Measurements from ENCODE around the gene NBPF3. TPM values are rescaled to one million over a fixed set of nuclear protein-coding genes. Genes with fewer than 3 reads are reported as not detected.
"Not testable (repeated sequence)": the region's sequence is repeated elsewhere in the genome, so short reads cannot be mapped to it uniquely, and the experiment has no call there.

The NBPF3 gene
- total RNA-seq, 1 donor from 2014 or later, result 13.7 TPM

DNA sequence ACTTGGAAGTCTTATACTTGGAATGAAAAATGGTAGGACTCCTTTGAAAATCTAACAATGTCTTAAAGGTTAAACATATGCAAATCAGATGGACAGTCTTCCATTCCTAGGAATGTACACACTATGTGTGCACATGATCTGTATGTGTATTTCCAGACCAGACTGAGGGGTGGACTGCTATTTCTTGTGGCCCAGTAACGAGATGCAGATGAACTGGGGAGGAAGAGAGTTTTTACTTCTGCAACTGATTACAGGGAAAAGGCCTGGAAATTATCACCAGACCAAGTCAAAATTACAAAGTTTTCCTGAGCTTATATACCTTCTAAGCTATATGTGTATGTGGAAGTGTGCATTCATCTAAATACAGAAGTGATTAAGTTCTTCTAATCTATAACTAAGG lies 17.7 kb downstream of the NBPF3 start:
- Mint-ChIP-seq H3K36me3 (no peaks in the 10 kb centered on the region), H3K27ac (no peak overlapping the region), H3K4me3 (no peak overlapping the region), H3K9me3 (no peaks in the 10 kb centered on the region), H3K4me1 (ENCODE audit: unreplicated experiment) (peaks cover 6% of the 10 kb centered on the region), H3K27me3 (no peaks in the 10 kb centered on the region)
- TF ChIP-seq, protein P1, sequence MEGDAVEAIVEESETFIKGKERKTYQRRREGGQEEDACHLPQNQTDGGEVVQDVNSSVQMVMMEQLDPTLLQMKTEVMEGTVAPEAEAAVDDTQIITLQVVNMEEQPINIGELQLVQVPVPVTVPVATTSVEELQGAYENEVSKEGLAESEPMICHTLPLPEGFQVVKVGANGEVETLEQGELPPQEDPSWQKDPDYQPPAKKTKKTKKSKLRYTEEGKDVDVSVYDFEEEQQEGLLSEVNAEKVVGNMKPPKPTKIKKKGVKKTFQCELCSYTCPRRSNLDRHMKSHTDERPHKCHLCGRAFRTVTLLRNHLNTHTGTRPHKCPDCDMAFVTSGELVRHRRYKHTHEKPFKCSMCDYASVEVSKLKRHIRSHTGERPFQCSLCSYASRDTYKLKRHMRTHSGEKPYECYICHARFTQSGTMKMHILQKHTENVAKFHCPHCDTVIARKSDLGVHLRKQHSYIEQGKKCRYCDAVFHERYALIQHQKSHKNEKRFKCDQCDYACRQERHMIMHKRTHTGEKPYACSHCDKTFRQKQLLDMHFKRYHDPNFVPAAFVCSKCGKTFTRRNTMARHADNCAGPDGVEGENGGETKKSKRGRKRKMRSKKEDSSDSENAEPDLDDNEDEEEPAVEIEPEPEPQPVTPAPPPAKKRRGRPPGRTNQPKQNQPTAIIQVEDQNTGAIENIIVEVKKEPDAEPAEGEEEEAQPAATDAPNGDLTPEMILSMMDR (conservative IDR thresholded peaks at IDR 0.05), result no peak
- DNase-seq (ENCODE audit: extremely low spot score, unreplicated experiment), result no peak

DNA sequence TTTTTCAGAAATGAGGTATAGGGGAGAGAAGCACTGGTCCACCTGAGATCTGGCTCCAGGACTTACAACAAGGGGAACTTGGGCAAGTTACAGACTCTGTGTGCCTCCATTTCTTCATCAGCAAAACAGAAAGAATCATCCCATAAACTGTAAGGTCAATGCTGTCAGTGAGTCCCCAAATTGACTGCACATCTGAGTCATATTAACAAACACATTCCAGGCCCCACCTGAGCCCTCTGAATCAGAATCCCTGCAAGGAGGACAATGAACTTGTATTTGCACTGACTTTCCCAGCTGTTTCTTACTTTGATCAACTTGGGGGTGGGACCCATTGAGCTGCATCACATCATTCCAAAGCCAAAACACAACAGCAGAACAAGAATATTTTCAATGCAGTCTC lies 25.2 kb downstream of the NBPF3 start:
- not testable (repeated sequence) for H3K4me3 Mint-ChIP-seq

DNA sequence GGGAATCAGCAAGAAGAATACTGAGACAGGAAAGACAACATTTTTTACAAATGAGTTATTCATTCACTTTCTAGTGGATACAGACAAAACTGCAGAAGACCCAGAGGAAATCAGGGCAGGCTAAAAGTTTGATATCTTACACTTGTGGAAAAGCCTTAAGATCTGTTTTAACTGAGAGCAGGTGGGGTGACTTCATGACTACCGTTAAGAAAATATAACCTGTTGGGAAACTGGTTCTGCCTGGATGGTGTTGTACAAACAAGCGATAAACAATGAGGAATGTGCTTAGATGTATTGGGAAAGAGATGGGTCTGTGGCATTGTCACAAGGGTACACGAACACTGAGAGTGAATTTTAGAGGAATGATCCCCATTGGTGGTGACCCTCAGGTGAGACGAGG lies 28.0 kb downstream of the NBPF3 start:
- DNase-seq (ENCODE audit: extremely low spot score, unreplicated experiment); H3K4me3 Mint-ChIP-seq; H3K27me3 Mint-ChIP-seq; H3K9me3 Mint-ChIP-seq; H3K4me1 Mint-ChIP-seq (ENCODE audit: unreplicated experiment): not testable (repeated sequence)
- H3K36me3 Mint-ChIP-seq, result peaks cover 18% of the 10 kb centered on the region
- peak overlapping the region; percentile 70 for H3K27ac Mint-ChIP-seq

More for the DNA sequence above, 25.2 kb downstream of the NBPF3 start:
- not testable (repeated sequence) for H3K27ac Mint-ChIP-seq; H3K4me1 Mint-ChIP-seq (ENCODE audit: unreplicated experiment); DNase-seq (ENCODE audit: extremely low spot score, unreplicated experiment); H3K27me3 Mint-ChIP-seq; H3K36me3 Mint-ChIP-seq; H3K9me3 Mint-ChIP-seq

DNA sequence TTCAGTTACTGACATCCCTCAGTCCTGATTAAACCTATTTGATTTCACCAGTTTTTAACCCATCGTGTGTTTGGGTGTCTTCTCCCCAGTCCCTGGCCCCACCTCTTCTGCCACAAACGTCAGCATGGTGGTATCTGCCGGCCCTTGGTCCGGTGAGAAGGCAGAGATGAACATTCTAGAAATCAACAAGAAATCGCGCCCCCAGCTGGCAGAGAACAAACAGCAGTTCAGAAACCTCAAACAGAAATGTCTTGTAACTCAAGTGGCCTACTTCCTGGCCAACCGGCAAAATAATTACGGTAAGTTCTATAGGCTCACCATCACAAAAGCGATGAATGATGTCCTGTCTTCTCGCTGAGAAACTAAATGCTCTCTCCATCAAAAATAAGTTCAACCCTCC lies 28.7 kb downstream of the NBPF3 start:
- H3K9me3 Mint-ChIP-seq, result no peaks in the 10 kb centered on the region
- H3K27ac Mint-ChIP-seq, result peak overlapping the region; percentile 70
- peaks cover 18% of the 10 kb centered on the region for H3K36me3 Mint-ChIP-seq
- no peak for DNase-seq (ENCODE audit: extremely low spot score, unreplicated experiment)
- H3K4me3 Mint-ChIP-seq, result no peak overlapping the region
- no peaks in the 10 kb centered on the region for H3K27me3 Mint-ChIP-seq
- H3K4me1 Mint-ChIP-seq (ENCODE audit: unreplicated experiment), result no peaks in the 10 kb centered on the region
- TF ChIP-seq, protein P1 (conservative IDR thresholded peaks at IDR 0.05), result peak; percentile 60

DNA sequence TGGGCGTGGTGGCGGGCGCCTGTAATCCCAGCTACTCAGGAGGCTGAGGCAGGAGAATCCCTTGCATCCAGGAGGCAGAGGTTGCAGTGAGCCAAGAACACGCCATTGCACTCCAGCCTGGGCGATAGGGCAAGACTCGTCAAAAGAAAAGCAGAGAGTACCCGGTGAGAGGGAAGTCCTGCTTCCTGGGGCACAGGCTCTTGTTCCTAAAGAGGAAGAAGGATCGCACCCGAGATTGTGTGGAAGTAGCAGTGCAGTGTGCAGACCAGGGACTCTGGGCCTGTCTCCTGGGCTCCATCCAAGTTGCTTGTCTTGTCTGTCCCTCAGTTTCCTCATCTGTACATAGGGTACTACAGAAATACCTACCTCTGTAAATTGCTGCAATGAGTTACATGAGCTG lies 29.6 kb downstream of the NBPF3 start:
- DNase-seq (ENCODE audit: extremely low spot score, unreplicated experiment), result no peak
- TF ChIP-seq, protein P1 (conservative IDR thresholded peaks at IDR 0.05), result no peak
- Mint-ChIP-seq H3K36me3 (peaks cover 18% of the 10 kb centered on the region), H3K4me3 (no peak overlapping the region), H3K27me3 (no peaks in the 10 kb centered on the region), H3K27ac (no peak overlapping the region), H3K4me1 (ENCODE audit: unreplicated experiment) (peaks cover 1% of the 10 kb centered on the region), H3K9me3 (no peaks in the 10 kb centered on the region)

DNA sequence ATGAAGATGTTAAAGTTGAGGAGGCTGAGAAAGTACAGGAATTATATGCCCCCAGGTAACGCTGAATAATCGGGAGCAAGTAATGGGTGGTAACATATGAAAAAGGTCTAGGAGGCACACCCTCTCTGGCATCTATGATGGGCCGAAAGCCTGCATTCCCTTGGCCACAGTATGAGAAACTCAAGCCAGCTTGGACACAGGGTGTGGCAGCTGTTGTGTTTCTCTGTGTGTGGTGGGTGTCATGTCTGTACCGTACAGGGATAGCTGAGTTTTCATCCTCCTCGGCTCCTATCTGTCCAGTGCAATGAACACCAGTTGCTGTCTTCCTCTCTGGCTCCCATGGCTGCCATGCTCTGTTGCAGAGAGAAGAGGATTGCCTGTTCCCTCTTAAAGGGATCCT lies 32.9 kb downstream of the NBPF3 start:
- TF ChIP-seq, protein P1 (conservative IDR thresholded peaks at IDR 0.05), result no peak

DNA sequence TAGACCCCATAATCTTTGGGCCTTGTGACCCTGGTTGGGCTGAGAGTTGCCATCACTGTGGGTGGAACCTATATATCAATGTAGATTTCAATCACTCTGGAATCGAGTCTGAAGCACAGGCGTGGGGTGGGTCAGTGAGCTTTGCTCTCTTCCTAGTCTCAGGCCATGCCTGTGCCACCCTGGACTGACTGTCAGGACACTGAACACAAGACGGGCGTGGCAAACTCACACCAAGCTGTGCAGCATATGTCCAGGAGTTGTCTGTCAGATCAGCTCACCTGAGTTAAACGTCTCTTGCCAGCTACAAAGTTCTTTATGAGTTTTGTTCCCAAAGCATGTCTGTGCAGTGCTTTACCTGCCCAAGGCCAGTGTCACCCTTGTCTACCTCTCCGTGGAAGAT lies 38.4 kb downstream of the NBPF3 start:
- peaks cover 27% of the 10 kb centered on the region for H3K36me3 Mint-ChIP-seq
- no peak overlapping the region for H3K4me3 Mint-ChIP-seq
- H3K4me1 Mint-ChIP-seq (ENCODE audit: unreplicated experiment), result peaks cover 10% of the 10 kb centered on the region
- no peak overlapping the region for H3K27ac Mint-ChIP-seq
- peaks cover 4% of the 10 kb centered on the region for H3K27me3 Mint-ChIP-seq
- H3K9me3 Mint-ChIP-seq, result no peaks in the 10 kb centered on the region
- DNase-seq (ENCODE audit: extremely low spot score, unreplicated experiment), result no peak
- TF ChIP-seq, protein P1 (conservative IDR thresholded peaks at IDR 0.05), result no peak

More for the DNA sequence above, 32.9 kb downstream of the NBPF3 start:
- H3K27me3 Mint-ChIP-seq, result no peaks in the 10 kb centered on the region
- H3K9me3 Mint-ChIP-seq, result no peaks in the 10 kb centered on the region
- no peak for DNase-seq (ENCODE audit: extremely low spot score, unreplicated experiment)
- H3K27ac Mint-ChIP-seq, result no peak overlapping the region
- H3K4me1 Mint-ChIP-seq (ENCODE audit: unreplicated experiment), result peaks cover 10% of the 10 kb centered on the region
- H3K4me3 Mint-ChIP-seq, result no peak overlapping the region
- H3K36me3 Mint-ChIP-seq, result peaks cover 24% of the 10 kb centered on the region

DNA sequence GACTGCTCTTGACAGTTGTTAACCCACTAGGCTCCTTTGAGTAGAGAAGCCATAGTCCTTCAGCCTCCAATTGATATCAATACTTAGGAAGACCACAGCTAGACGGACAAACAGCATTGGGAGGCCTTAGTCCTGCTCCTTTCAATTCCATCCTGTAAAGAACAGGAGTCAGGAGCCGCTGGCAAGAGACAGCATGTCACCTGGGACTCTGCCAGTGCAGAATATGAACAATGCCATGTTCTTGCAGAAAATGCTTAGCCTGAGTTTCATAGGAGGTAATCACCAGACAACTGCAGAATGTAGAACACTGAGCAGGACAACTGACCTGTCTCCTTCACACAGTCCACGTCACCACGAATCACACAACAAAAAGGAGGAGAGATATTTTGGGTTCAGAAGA lies 43.9 kb downstream of the NBPF3 start:
- not testable (repeated sequence) for H3K4me3 Mint-ChIP-seq; H3K4me1 Mint-ChIP-seq (ENCODE audit: unreplicated experiment); DNase-seq (ENCODE audit: extremely low spot score, unreplicated experiment); H3K27me3 Mint-ChIP-seq; H3K9me3 Mint-ChIP-seq; H3K27ac Mint-ChIP-seq
- H3K36me3 Mint-ChIP-seq, result peaks cover 10% of the 10 kb centered on the region
